PC-9 (cell line): ENCODE results near the gene ZNRF1. TPM values are rescaled to one million over a fixed set of nuclear protein-coding genes. Genes with fewer than 3 reads are reported as not detected.
A peak's percentile ranks its signal among the peaks of the same experiment; 100 is the strongest.

Experiments
- BruUV-seq: library from RNA; stranded (reverse); fragments of 400-500 nt; replicated peaks from 2 replicates; lab custom pipeline; 2021; lab: Mats Ljungman, UMichigan
- CTCF ChIA-PET: fragments of 300-600 bp; sonication (Branson Sonifier 250); formaldehyde crosslinking; loops from one replicate; lab custom pipeline; 2022; ENCODE audit warnings: antibody characterized with exemption; lab: Charles Lee
- POLR2A ChIA-PET: fragments of 300-600 bp; sonication (Branson Sonifier 250); formaldehyde crosslinking; loops from one replicate; lab custom pipeline; 2022; ENCODE audit warnings: antibody characterized with exemption; ENCODE audit not compliant: unreplicated experiment; lab: Charles Lee
- DNase-seq, 2 experiments: peaks; one replicate each; pipeline versions ENCODE4 v3.0.0 to v3.0.0-alpha.2; 2015 to 2022; ENCODE audit warnings: mixed read lengths in 1 of 2
- H2AFZ ChIP-seq: fragments of 200-600 bp; sonication (generic); 2 replicates; pipeline ENCODE4 v1.8.1; 2017; ENCODE audit warnings: antibody characterized with exemption
- H3F3A ChIP-seq: fragments of 200-600 bp; sonication (generic); 2 replicates; pipeline ENCODE4 v1.8.1; 2017; ENCODE audit warnings: antibody characterized with exemption, mild to moderate bottlenecking, low read depth; ENCODE audit not compliant: insufficient read depth
- H3K27ac ChIP-seq: fragments of 200-600 bp; sonication (generic); 2 replicates; pipeline ENCODE4 v1.6.1; 2016; ENCODE audit warnings: mixed run types
- H3K27me3 ChIP-seq: fragments of 200-600 bp; sonication (generic); 2 replicates; pipeline ENCODE4 v1.6.1; 2016; ENCODE audit warnings: low read depth, mixed run types; ENCODE audit not compliant: insufficient read depth
- H3K36me3 ChIP-seq: fragments of 200-600 bp; sonication (generic); 2 replicates; pipeline ENCODE4 v1.6.1; 2016; ENCODE audit warnings: low read depth, mixed run types
- H3K4me1 ChIP-seq: fragments of 200-600 bp; sonication (generic); replicated peaks from 2 replicates; pipeline ENCODE4 v1.6.1; 2016; ENCODE audit warnings: mixed run types; ENCODE audit not compliant: insufficient read depth
- H3K4me2 ChIP-seq: fragments of 200-600 bp; sonication (generic); 2 replicates; pipeline ENCODE4 v1.6.1; 2017; ENCODE audit warnings: mixed run types
- H3K4me3 ChIP-seq: fragments of 200-600 bp; sonication (generic); 2 replicates; pipeline ENCODE4 v1.6.1; 2016; ENCODE audit warnings: mixed run types
- H3K79me2 ChIP-seq: fragments of 200-600 bp; sonication (generic); 2 replicates; pipeline ENCODE4 v1.6.1; 2017; ENCODE audit warnings: low read depth, mixed run types
- H3K9me2 ChIP-seq: fragments of 200-600 bp; sonication (generic); 2 replicates; pipeline ENCODE4 v1.8.1; 2017; ENCODE audit warnings: mild to moderate bottlenecking; ENCODE audit not compliant: insufficient read depth
- H3K9me3 ChIP-seq: fragments of 200-600 bp; sonication (generic); 2 replicates; pipeline ENCODE4 v1.8.1; 2016; ENCODE audit warnings: low read depth; ENCODE audit not compliant: insufficient read depth
- H4K20me1 ChIP-seq: fragments of 200-600 bp; sonication (generic); 2 replicates; pipeline ENCODE4 v1.8.1; 2017; ENCODE audit not compliant: insufficient read depth
- EZH2 ChIP-seq: fragments of 200-600 bp; sonication (generic); IDR thresholded peaks from 2 replicates; pipeline ENCODE4 v1.8.0; 2017; ENCODE audit warnings: antibody characterized with exemption, low read depth
- intact Hi-C: fragments of 100-400 bp; cut with micrococcal nuclease; formaldehyde crosslinking; loops from one replicate; pipeline ENCODE4 v1.10.0; 2022; ENCODE audit not compliant: unreplicated experiment
- total RNA-seq: library from RNA; stranded (reverse); gene quantifications from 2 replicates; pipeline ENCODE4 v1.2.3, GENCODE V29; 2021
- TF ChIP-seq, protein P1 (sequence below): fragments of 200-600 bp; sonication (generic); conservative IDR thresholded peaks from 2 replicates; pipeline ENCODE4 v1.6.1; 2017; ENCODE audit warnings: mixed run types, antibody characterized with exemption, mild to moderate bottlenecking, moderate library complexity

The ZNRF1 gene
- total RNA-seq, 1 experiment from 2014 or later, result 64.4 TPM

DNA sequence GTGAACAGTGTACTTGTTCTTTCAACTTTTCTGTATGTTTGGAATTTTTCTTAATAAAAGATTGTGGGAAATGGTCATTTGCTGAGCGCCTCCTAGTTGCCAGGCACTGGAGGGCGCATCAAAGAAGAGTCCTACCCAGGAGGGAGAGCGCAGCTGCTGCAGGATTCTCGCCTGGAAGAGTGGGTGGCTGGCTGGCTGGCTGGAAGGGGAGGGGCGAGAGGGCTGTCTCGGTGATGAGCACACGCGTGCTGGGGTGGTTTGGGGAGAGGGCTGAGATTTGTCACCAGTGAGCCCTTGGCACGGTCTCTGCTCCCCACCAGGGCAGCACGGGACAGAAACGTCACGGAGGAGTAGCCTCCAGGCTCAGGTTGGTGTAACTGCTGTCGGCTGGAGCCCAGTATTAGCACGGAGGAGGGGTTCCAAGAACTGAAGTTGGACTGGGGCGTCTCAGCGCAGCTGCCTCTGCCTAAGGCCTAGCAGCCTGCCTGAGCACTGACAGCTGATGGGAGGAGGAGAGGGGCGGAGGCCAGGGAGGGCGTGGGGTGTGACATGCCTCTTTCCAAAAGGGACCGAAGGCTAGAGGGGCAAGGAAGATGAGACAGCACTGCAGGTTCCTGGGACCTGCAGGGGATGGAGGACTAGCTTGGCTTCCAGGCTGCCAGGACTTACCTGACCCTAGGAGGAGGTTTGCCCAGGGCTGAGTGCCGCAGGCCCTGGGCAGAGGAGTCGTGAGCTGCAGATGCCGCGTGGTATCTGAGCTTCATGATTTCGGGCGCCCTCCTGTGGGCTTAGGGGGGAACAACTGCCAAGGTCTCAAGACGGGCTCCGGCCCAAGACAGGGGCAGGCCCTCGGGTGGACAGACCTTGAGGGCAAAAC is 112.1 kb downstream of the ZNRF1 start:
- H3K79me2 ChIP-seq, result no peaks in the 10 kb centered on the region
- no peak overlapping the region for H3K27ac ChIP-seq
- H3K4me2 ChIP-seq, result peak overlapping the region; percentile 69
- CTCF ChIA-PET, result interaction anchor here (0.5 to 1.7 kb wide), 8 partner anchors 48 to 176 kb away, joined by 3 to 26 read pairs (median 4); partner anchors contain the start of genes WDR59 and ZNRF1
- H3K27me3 ChIP-seq, result no peaks in the 10 kb centered on the region
- no peak overlapping the region for H2AFZ ChIP-seq
- no peaks in the 10 kb centered on the region for H3K9me3 ChIP-seq
- no peaks in the 10 kb centered on the region for H3K9me2 ChIP-seq
- TF ChIP-seq, protein P1, sequence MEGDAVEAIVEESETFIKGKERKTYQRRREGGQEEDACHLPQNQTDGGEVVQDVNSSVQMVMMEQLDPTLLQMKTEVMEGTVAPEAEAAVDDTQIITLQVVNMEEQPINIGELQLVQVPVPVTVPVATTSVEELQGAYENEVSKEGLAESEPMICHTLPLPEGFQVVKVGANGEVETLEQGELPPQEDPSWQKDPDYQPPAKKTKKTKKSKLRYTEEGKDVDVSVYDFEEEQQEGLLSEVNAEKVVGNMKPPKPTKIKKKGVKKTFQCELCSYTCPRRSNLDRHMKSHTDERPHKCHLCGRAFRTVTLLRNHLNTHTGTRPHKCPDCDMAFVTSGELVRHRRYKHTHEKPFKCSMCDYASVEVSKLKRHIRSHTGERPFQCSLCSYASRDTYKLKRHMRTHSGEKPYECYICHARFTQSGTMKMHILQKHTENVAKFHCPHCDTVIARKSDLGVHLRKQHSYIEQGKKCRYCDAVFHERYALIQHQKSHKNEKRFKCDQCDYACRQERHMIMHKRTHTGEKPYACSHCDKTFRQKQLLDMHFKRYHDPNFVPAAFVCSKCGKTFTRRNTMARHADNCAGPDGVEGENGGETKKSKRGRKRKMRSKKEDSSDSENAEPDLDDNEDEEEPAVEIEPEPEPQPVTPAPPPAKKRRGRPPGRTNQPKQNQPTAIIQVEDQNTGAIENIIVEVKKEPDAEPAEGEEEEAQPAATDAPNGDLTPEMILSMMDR, result peak; percentile 89
- TF ChIP-seq EZH2, result no peak
- no peak overlapping the region for H3K4me3 ChIP-seq
- DNase-seq, result peak; percentile 75 to 84
- H3K4me1 ChIP-seq, result peaks cover 40% of the 10 kb centered on the region
- H4K20me1 ChIP-seq, result no peaks in the 10 kb centered on the region
- intact Hi-C loops, result loop anchor here (5.0 kb wide), 1 partner anchor 234 kb away; no protein-coding TSS in a partner anchor
- H3F3A ChIP-seq, result peaks cover 26% of the 10 kb centered on the region
- POLR2A ChIA-PET, result interaction anchor here (0.6 kb wide), 2 partner anchors 126 to 214 kb away, joined by 5 to 14 read pairs; partner anchors contain the start of gene WDR59
- no TSS peak for BruUV-seq
- no peaks in the 10 kb centered on the region; the same call in 1 of the 2 replicates for H3K36me3 ChIP-seq

DNA sequence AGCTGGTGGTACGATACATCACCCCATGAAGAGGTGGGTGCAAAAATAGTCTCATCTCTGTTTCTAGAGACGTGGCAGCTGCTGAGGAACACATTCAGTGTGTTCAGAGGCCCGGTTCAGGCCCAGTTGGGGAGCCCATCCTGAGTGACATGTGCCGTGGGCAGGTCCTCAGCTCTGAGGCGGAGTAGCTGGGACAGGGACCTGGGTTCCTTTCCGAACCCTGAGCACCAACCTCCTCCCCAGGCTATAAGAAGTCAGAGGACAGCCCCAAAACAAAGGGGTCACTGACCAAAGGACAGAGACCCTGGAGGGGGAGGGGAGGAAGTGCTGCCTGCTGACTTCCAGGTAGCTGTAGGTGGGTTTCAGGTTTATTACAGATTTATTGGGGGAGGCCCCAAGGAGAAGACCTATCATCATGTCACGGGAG is 112.7 kb downstream of the ZNRF1 start:
- Histone ChIP-seq H3K4me2 (peak overlapping the region; percentile 69; the same call in 1 of the 2 replicates), H2AFZ (no peak overlapping the region)
- CTCF ChIA-PET, result interaction anchor here (0.5 to 1.7 kb wide), 5 partner anchors 48 to 176 kb away, joined by 3 to 26 read pairs (median 5); partner anchors contain the start of genes WDR59 and ZNRF1

More for the DNA sequence above, 112.7 kb downstream of the ZNRF1 start:
- H3K79me2 ChIP-seq, result no peaks in the 10 kb centered on the region
- H3K4me1 ChIP-seq, result peaks cover 40% of the 10 kb centered on the region
- intact Hi-C loops, result loop anchor here (5.0 kb wide), 1 partner anchor 234 kb away; no protein-coding TSS in a partner anchor
- no peak for DNase-seq
- H3K36me3 ChIP-seq, result no peaks in the 10 kb centered on the region; the same call in 1 of the 2 replicates
- H3K4me3 ChIP-seq, result no peak overlapping the region
- H3K9me3 ChIP-seq, result no peaks in the 10 kb centered on the region
- no peaks in the 10 kb centered on the region for H3K27me3 ChIP-seq
- TF ChIP-seq EZH2, result no peak
- TF ChIP-seq, protein P1, result peak; percentile 12; the same call in 1 of the 2 replicates
- H3K9me2 ChIP-seq, result no peaks in the 10 kb centered on the region
- POLR2A ChIA-PET, result interaction anchor here (0.6 kb wide), 1 partner anchor 126 kb away, joined by 14 read pairs; the partner anchor contains the start of gene WDR59
- no peaks in the 10 kb centered on the region for H4K20me1 ChIP-seq
- H3K27ac ChIP-seq, result no peak overlapping the region
- peaks cover 31% of the 10 kb centered on the region for H3F3A ChIP-seq
- no TSS peak for BruUV-seq
